K562 (cell line): Measurements from ENCODE around the gene SHB.

Experiments used
- CBX1 ChIP-seq: sonication (generic); IDR thresholded peaks from 2 replicates; pipeline ENCODE4 v1.6.1; 2016; ENCODE audit warnings: antibody characterized with exemption, low read depth, mild to moderate bottlenecking
- CTCF ChIP-seq, 3 experiments: IDR thresholded peaks in 2 of 3; conservative IDR thresholded peaks in 1 of 3; 2 replicates each; pipeline ENCODE4 v1.5.1; 2011 to 2012; ENCODE audit warnings: low read length in 3 of 3, mild to moderate bottlenecking in 3 of 3, control low read depth in 2 of 3, improper control_type of control experiment in 1 of 3, inconsistent platforms in 1 of 3, low read depth in 1 of 3, mixed read lengths in 1 of 3, moderate library complexity in 1 of 3; ENCODE audit not compliant: insufficient read depth in 2 of 3
- ELF1 ChIP-seq: fragments of 200-800 bp; sonication (Bioruptor generic); IDR thresholded peaks from 2 replicates; pipeline ENCODE4 v1.6.1; 2016; ENCODE audit warnings: missing genetic modification characterization, missing compliant biosample characterization
- GABPB1 ChIP-seq: sonication (generic); formaldehyde crosslinking; IDR thresholded peaks from 2 replicates; pipeline ENCODE4 v1.8.0; 2022; ENCODE audit warnings: mild to moderate bottlenecking, missing genetic modification reagents
- GTF2F1 ChIP-seq: IDR thresholded peaks from 2 replicates; pipeline ENCODE4 v1.6.1; 2011; ENCODE audit warnings: low read depth, low read length, improper control_type of control experiment
- HNRNPUL1 ChIP-seq: fragments of 200-400 bp; formaldehyde crosslinking; IDR thresholded peaks from 2 replicates; pipeline ENCODE4 v1.6.1; 2017; ENCODE audit warnings: low read length
- IRF9 ChIP-seq: fragments of 450-650 bp; IDR thresholded peaks from 2 replicates; pipeline ENCODE4 v1.6.1; 2016; ENCODE audit warnings: missing biosample characterization, missing genetic modification characterization
- NR3C1 ChIP-seq: sonication (generic); formaldehyde crosslinking; IDR thresholded peaks from 2 replicates; pipeline ENCODE4 v1.8.1; 2022; ENCODE audit warnings: missing genetic modification reagents
- ZNF282 ChIP-seq: sonication (generic); formaldehyde crosslinking; IDR thresholded peaks from 2 replicates; pipeline ENCODE4 v1.8.1; 2023; ENCODE audit warnings: missing genetic modification reagents
- ZNF785 ChIP-seq: fragments of 250-450 bp; sonication (Bioruptor Pico); IDR thresholded peaks from 2 replicates; pipeline ENCODE4 v1.4.0; 2020; ENCODE audit warnings: mild to moderate bottlenecking

- TF ChIP-seq ZNF785 (CRISPR knock-in tag) (no peak), NR3C1 (no peak), CBX1 (no peak), ZNF282 (CRISPR knock-in tag) (no peak), IRF9 (no peak), ELF1 (tag) (no peak), HNRNPUL1 (no peak), GABPB1 (no peak), GTF2F1 (no peak), CTCF (IDR thresholded peaks at IDR 0.05 in 2 of 3, conservative IDR thresholded peaks at IDR 0.05 in 1 of 3; ENCODE audit: insufficient read depth in 2 of 3, low read depth in 1 of 3, low read length in 3 of 3) (no peak)
Observed at GRCh38 chr9:38112456-38112855, 43.4 kb upstream of the SHB start.
